ENCODE results near the gene ALKAL2. TPM values are rescaled to one million over a fixed set of nuclear protein-coding genes. Genes with fewer than 3 reads are reported as not detected.
A peak's percentile ranks its signal among the peaks of the same experiment; 100 is the strongest.
"Not testable (repeated sequence)": the region's sequence is repeated elsewhere in the genome, so short reads cannot be mapped to it uniquely, and the experiment has no call there.

Gene ALKAL2, protein sequence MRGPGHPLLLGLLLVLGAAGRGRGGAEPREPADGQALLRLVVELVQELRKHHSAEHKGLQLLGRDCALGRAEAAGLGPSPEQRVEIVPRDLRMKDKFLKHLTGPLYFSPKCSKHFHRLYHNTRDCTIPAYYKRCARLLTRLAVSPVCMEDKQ
- total RNA-seq, result not detected

DNA sequence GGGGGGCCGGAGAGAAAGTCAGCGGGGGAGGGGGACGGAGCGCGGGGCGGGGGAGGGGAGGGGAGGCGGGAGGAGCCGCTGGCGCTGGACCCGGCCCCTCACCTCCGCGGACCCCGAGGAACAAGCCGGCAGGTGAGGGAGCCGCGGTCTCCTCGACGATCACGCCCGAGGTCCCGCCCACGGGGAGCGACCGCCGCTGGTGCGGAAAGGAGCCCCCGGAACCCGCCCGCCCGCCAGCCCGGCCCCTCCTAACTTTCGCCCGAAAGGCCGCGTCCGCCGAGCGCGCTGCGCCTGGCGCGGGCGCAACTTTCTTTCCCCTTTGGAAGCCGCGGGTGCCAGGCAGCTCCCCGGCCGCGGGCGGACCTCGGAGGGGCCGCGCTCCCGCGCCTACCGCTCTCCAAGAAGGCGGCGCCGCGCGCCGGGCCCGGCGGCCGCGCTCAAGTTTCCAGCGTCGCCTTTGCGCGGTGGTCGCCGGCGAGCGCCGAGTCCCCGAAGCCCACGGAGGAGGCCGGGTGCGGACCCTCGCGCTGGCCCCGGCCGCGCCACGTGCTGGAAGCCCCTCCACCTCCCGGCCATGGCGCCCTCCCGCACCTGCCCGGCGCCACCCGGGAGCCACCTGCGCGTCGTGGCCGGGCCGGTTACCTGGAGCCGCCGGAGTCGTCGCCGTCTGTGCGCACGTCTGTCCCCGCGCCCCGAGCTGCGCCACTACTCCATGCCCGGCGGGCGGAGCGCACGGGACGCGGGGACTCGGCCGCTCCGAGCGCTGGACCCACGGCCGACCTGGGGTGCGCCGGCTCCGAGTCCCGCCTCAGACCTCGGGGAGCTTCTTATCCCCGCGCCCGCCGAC, at the start of gene ALKAL2:
ALKAL2 (minus strand) TSS at position 181 of the 847 bp plus-strand sequence. CDS start 256 bp downstream, outside the sequence.
- H3K36me3 Mint-ChIP-seq (ENCODE audit: low read depth), result peaks cover 6% of the 10 kb centered on the region
- peaks cover 28% of the 10 kb centered on the region for H3K27me3 Mint-ChIP-seq (ENCODE audit: low read depth)
- H3K27ac Mint-ChIP-seq, result no peak within 1 kb of the TSS
- intact Hi-C loops (cut with micrococcal nuclease), result loop anchor here (2.0 to 5.0 kb wide), 2 partner anchors 349 to 389 kb away; partner anchors contain the start of gene TMEM18
- CTCF ChIA-PET, result no interaction called here
- peak within 1 kb of the TSS; percentile 15 for H3K4me3 Mint-ChIP-seq
- H3K4me1 Mint-ChIP-seq (ENCODE audit: low read depth), result peaks cover 2% of the 10 kb centered on the region
- DNase-seq, result peak; percentile 6
- H3K9me3 Mint-ChIP-seq, result no peaks in the 10 kb centered on the region

DNA sequence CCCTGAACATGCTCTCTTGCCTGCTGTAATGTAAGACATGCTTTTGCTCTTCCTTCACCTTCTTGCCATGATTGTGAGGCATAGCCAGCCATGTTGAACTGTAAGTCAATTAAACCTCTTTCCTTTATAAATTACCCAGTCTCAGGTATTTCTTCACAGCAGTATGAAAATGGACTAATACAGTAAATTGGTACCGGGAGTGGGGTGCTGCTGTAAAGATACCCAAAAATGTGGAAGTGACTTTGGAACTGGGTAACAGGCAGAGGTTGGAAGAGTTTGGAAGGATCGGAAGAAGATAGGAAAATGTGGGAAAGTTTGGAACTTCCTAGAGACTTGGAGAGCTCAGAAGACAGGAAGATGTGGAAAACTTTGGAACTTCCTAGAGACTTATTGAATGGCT, 49.1 kb upstream of the ALKAL2 start:
- CTCF ChIA-PET; H3K4me3 Mint-ChIP-seq; H3K36me3 Mint-ChIP-seq (ENCODE audit: low read depth); H3K4me1 Mint-ChIP-seq (ENCODE audit: low read depth); intact Hi-C loops (cut with micrococcal nuclease); H3K27ac Mint-ChIP-seq; DNase-seq: not testable (repeated sequence)
- Mint-ChIP-seq H3K9me3 (peaks cover 32% of the 10 kb centered on the region), H3K27me3 (ENCODE audit: low read depth) (peaks cover 22% of the 10 kb centered on the region)

DNA sequence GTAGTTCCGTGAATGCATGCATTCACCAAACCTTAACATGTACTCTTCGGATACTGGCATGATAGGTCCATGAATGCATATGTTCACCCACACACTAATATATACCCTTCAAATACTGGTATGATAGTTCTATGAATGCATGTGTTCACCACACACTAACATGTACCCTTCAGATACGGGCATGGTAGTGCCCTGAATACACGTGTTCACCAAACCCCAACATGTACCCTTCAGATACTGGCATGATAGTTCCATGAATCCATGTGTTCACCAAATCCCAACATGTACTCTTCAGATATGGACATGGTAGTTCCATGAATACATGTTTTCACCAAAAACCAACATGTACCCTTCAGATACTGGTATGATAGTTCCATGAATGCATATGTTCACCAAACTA, 48.5 kb upstream of the ALKAL2 start:
- no peak for DNase-seq
- peaks cover 32% of the 10 kb centered on the region for H3K9me3 Mint-ChIP-seq
- H3K27me3 Mint-ChIP-seq (ENCODE audit: low read depth), result peaks cover 19% of the 10 kb centered on the region
- CTCF ChIA-PET, result no interaction called here
- intact Hi-C loops (cut with micrococcal nuclease), result no loop called here
- no peaks in the 10 kb centered on the region for H3K4me1 Mint-ChIP-seq (ENCODE audit: low read depth)
- H3K36me3 Mint-ChIP-seq (ENCODE audit: low read depth), result peaks cover 2% of the 10 kb centered on the region
- H3K4me3 Mint-ChIP-seq, result no peak overlapping the region
- no peak overlapping the region for H3K27ac Mint-ChIP-seq

DNA sequence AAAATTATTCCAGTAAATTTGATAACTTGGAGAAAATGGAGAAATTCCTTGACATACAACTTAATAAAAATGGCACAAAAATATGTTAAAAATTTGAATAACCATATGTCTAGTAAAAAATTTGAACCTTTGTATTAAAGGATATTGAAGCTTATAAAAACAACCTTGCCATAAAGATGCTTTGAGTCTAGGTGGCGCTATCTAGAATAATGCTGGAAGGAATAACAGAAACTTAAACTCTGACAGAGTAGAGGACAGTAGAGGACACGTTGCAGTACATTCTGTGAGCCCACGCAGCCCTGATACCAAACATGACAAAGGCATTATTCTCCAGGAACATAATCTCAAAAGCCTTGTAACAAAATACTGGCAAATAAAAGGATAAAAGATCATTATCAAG, 44.7 kb upstream of the ALKAL2 start:
- H3K36me3 Mint-ChIP-seq (ENCODE audit: low read depth), result peaks cover 8% of the 10 kb centered on the region
- DNase-seq, result no peak
- CTCF ChIA-PET, result interaction anchor here (0.6 to 1.9 kb wide), 2 partner anchors 20 to 308 kb away, joined by 3 to 4 read pairs; no protein-coding TSS in a partner anchor
- intact Hi-C loops (cut with micrococcal nuclease), result no loop called here
- H3K4me3 Mint-ChIP-seq, result no peak overlapping the region
- peaks cover 27% of the 10 kb centered on the region for H3K9me3 Mint-ChIP-seq
- H3K4me1 Mint-ChIP-seq (ENCODE audit: low read depth), result no peaks in the 10 kb centered on the region
- H3K27me3 Mint-ChIP-seq (ENCODE audit: low read depth), result peaks cover 29% of the 10 kb centered on the region
- no peak overlapping the region for H3K27ac Mint-ChIP-seq

DNA sequence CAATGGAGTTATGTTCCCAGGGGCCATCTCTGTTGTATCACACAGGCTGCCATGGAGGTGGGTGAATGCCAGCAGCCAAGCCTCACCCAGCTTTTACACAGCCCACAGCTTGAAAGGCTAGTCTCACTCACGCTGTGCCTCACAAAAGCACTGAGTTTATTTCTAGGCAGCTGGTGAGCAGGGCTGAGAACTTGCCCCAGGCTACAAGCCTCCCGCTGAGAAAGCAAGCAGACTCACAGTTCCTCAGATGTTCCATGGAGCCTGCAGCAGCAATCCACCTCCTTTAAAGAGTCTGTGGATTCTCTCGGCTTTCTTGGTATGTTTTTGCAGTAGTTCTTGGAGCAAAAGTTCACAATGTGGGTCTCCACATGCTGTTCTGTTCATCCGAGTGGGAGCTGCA, 40.9 kb upstream of the ALKAL2 start:
- no peak overlapping the region for H3K4me3 Mint-ChIP-seq
- no peaks in the 10 kb centered on the region for H3K4me1 Mint-ChIP-seq (ENCODE audit: low read depth)
- DNase-seq, result no peak
- no peak overlapping the region for H3K27ac Mint-ChIP-seq
- intact Hi-C loops (cut with micrococcal nuclease), result no loop called here
- H3K27me3 Mint-ChIP-seq (ENCODE audit: low read depth), result peaks cover 33% of the 10 kb centered on the region
- CTCF ChIA-PET, result no interaction called here
- peaks cover 14% of the 10 kb centered on the region for H3K36me3 Mint-ChIP-seq (ENCODE audit: low read depth)
- peaks cover 18% of the 10 kb centered on the region for H3K9me3 Mint-ChIP-seq

DNA sequence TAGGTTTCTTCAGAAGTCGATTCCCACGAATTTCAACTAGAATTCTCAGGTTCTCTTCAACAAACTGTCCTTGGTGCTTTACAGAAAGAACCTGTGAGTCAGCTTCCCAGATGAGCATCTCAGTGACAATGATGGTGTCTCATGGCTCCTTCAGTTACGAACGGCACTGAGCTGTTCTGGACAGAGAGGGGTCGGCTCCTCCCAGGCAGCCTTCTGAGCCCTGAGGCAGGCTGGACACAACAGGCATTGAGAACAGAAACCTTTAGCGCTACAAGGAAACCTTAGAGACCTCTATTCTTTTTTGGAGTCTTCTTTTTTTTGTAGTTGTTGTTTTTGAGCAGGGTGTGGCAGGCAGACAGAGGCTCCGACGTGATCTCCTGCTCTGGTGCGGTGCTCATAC, 35.1 kb upstream of the ALKAL2 start:
- intact Hi-C loops (cut with micrococcal nuclease), result no loop called here

DNA sequence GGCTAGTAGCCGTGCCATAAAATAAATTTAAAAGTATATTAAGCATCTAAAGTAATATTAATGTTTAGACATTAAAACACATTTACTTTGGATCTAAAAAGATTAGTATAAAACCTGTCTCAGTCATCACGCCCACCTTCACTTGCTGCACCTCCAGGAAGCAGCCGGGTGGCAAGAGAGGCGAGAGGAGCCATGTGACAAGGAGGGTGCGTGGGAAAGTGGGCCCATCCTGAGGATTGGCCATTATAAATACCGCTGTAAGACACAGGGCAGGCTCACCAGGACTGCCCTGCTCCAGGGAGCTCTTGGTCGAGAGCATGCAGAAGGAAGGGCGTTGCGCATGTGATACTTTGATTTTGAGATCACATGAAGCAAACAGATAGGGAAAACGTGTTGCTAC, 34.4 kb upstream of the ALKAL2 start:
- peaks cover 9% of the 10 kb centered on the region for H3K4me1 Mint-ChIP-seq (ENCODE audit: low read depth)
- peaks cover 15% of the 10 kb centered on the region for H3K27me3 Mint-ChIP-seq (ENCODE audit: low read depth)
- H3K27ac Mint-ChIP-seq, result no peak overlapping the region
- H3K36me3 Mint-ChIP-seq (ENCODE audit: low read depth), result peaks cover 7% of the 10 kb centered on the region
- no peak overlapping the region for H3K4me3 Mint-ChIP-seq
- CTCF ChIA-PET, result no interaction called here
- intact Hi-C loops (cut with micrococcal nuclease), result no loop called here
- peaks cover 9% of the 10 kb centered on the region for H3K9me3 Mint-ChIP-seq
- no peak for DNase-seq

More for the DNA sequence above, 35.1 kb upstream of the ALKAL2 start:
- no peak overlapping the region for H3K27ac Mint-ChIP-seq
- H3K9me3 Mint-ChIP-seq, result peaks cover 14% of the 10 kb centered on the region
- peaks cover 16% of the 10 kb centered on the region for H3K27me3 Mint-ChIP-seq (ENCODE audit: low read depth)
- no peak for DNase-seq
- H3K36me3 Mint-ChIP-seq (ENCODE audit: low read depth), result peaks cover 10% of the 10 kb centered on the region
- no peak overlapping the region for H3K4me3 Mint-ChIP-seq
- CTCF ChIA-PET, result no interaction called here
- peaks cover 5% of the 10 kb centered on the region for H3K4me1 Mint-ChIP-seq (ENCODE audit: low read depth)

DNA sequence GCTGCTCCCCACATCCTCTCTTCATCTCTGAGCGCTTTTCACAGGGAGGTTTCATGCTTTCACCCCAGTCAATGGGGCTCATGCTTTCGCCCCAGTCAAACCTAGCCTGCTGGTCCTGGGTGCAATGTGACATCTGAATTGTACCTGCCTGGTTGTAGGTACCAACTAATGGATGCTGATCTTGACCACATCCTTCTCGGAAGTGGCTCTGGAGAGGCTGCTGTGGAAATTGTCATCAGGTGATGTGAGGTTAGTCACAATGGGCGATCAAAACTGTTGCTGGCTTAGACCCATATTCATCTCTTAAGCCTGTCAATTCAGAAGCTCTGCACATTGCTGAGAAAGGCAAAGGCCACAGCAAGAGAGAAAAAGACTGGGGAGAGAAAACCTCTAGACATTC, 32.7 kb upstream of the ALKAL2 start:
- no peak overlapping the region for H3K27ac Mint-ChIP-seq
- CTCF ChIA-PET, result no interaction called here

DNA sequence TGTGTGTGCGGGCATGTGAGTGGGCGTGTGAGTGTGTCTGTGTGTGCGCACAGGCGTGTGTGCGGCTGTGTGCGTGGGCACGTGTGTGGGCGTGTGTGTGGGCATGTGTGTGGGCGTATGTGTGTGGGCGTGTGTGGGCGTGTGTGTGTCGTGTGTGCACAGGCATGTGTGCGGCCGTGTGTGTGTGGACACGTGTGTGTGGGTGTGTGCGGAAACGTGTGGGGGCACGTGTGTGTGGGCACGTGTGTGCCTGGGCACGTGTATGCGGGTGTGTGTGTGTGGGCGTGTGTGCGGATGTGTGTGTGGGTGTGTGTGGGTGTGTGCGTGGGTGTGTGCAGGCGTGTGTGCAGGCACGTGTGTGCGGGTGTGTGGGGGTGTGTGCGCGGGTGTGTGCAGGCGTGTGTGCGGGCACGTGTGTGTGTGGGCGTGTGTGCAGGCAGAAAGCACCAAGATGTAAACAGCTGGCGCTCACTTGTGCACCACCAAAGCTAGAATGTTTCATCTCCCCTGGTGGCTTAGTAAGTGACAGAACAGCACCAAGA, 31.2 kb upstream of the ALKAL2 start:
- Mint-ChIP-seq H3K4me3 (no peak overlapping the region), H3K4me1 (ENCODE audit: low read depth) (peaks cover 9% of the 10 kb centered on the region), H3K9me3 (no peaks in the 10 kb centered on the region), H3K36me3 (ENCODE audit: low read depth) (no peaks in the 10 kb centered on the region), H3K27me3 (ENCODE audit: low read depth) (peaks cover 7% of the 10 kb centered on the region), H3K27ac (no peak overlapping the region)
- DNase-seq, result no peak
- CTCF ChIA-PET, result no interaction called here
- intact Hi-C loops (cut with micrococcal nuclease), result no loop called here

More for the DNA sequence above, 32.7 kb upstream of the ALKAL2 start:
- H3K9me3 Mint-ChIP-seq, result no peaks in the 10 kb centered on the region
- DNase-seq, result no peak
- peaks cover 7% of the 10 kb centered on the region for H3K27me3 Mint-ChIP-seq (ENCODE audit: low read depth)
- no peaks in the 10 kb centered on the region for H3K36me3 Mint-ChIP-seq (ENCODE audit: low read depth)
- H3K4me3 Mint-ChIP-seq, result no peak overlapping the region
- intact Hi-C loops (cut with micrococcal nuclease), result no loop called here
- H3K4me1 Mint-ChIP-seq (ENCODE audit: low read depth), result peaks cover 9% of the 10 kb centered on the region

DNA sequence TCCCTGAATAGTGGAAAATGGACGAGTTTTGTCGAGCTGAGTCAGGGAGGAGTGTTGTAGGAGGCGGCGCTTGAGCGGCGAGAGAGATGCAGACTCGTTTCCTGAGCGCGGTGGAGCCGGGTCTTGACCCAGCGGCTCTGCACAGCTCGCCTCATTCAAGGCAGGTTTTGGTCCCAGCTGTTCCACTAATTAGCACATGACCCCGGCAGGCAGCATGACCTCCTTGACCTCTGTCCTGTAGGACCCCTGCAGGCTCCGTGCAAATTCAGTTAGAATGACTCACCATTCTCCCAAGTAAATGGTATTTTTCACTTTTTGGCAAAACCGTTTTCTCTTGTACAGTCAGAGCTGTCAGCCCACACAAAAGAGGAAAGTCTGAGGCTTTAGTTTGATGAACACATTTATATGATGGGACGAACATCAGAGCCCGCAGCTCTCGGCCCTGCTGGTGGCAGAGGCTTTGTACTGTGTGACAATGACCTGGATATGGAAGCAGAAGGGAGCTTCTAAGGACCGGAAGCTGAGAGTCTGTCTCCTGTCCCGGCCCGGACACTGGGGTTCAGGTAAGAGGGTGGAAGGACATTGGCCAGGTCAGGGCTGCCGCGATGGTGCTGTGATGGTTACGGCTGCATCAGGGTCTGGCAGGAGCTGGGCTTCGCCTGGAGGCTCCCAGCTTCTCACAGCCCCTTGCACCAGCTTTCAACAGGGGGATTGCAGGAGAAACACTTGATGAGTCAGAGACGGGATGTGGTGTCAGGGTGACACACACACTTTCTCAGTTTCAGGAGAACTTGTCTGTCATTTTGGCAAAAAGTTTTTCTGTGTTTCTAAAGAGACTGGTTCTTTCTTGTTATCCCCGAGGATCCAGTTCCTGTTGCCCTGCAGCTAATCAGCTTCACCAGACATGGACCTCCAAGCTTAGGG, 29.9 kb upstream of the ALKAL2 start:
- intact Hi-C loops (cut with micrococcal nuclease), result no loop called here
- H3K36me3 Mint-ChIP-seq (ENCODE audit: low read depth), result no peaks in the 10 kb centered on the region
- CTCF ChIA-PET, result interaction anchor here (0.6 to 1.5 kb wide), 4 partner anchors 26 to 321 kb away, joined by 3 read pairs; no protein-coding TSS in a partner anchor
- H3K4me3 Mint-ChIP-seq, result no peak overlapping the region
- H3K9me3 Mint-ChIP-seq, result no peaks in the 10 kb centered on the region
- no peak overlapping the region for H3K27ac Mint-ChIP-seq
- peak; percentile 32 for DNase-seq
- peaks cover 7% of the 10 kb centered on the region for H3K27me3 Mint-ChIP-seq (ENCODE audit: low read depth)
- H3K4me1 Mint-ChIP-seq (ENCODE audit: low read depth), result peaks cover 9% of the 10 kb centered on the region

DNA sequence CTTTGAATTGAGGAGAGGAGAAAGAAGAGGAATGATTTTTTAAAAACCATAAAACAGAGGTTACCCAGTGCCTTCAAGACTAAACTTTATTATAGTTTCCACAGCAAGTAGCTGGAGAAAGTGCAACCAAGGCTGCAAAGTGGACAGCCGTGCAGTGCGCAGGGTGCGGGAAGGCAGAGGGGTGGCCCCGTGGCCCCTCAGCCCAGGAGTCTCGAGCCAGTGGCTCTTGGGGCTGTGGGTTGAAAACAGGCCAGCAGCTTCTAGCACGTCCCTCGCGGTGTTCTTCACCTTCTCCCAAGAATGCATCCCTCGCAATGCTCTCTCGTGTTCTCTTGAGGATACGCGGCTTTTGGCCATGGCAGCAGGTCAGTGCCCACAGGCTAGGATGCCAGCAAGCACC, 28.5 kb upstream of the ALKAL2 start:
- CTCF ChIA-PET, result no interaction called here
- H3K27ac Mint-ChIP-seq, result no peak overlapping the region
- H3K27me3 Mint-ChIP-seq (ENCODE audit: low read depth), result no peaks in the 10 kb centered on the region
- H3K4me3 Mint-ChIP-seq, result no peak overlapping the region
- H3K9me3 Mint-ChIP-seq, result no peaks in the 10 kb centered on the region
- intact Hi-C loops (cut with micrococcal nuclease), result no loop called here
- peaks cover 9% of the 10 kb centered on the region for H3K4me1 Mint-ChIP-seq (ENCODE audit: low read depth)
- no peaks in the 10 kb centered on the region for H3K36me3 Mint-ChIP-seq (ENCODE audit: low read depth)
- no peak for DNase-seq

DNA sequence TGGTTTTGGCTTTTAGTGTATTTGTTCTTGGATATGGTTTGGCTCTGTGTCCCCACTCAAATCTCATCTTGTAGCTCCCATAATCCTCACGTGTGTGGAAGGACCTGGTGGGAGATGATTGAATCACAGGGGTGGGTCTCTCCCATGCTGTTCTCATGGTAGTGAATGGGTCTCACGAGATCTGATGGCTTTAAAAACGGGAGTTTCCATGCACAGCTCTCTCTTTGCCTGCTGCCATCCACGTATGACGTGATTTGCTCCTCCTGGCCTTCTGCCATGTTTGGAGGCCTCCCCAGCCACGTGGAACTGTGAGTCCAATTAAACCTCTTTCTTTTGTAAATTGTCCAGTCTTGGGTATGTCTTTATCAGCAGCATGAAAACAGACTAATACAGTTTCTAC, 28.0 kb upstream of the ALKAL2 start:
- H3K4me1 Mint-ChIP-seq (ENCODE audit: low read depth); H3K27ac Mint-ChIP-seq; CTCF ChIA-PET; H3K4me3 Mint-ChIP-seq; DNase-seq; H3K27me3 Mint-ChIP-seq (ENCODE audit: low read depth); H3K9me3 Mint-ChIP-seq; intact Hi-C loops (cut with micrococcal nuclease); H3K36me3 Mint-ChIP-seq (ENCODE audit: low read depth): not testable (repeated sequence)

Data from activated naive CD4-positive, alpha-beta T cell treated with anti-CD3 and anti-CD28 coated beads for 36 hours (primary cell).